GM12873 (cell line): ENCODE measurements around the gene LRP2BP.

ENCODE experiments used
- CTCF ChIP-seq: IDR thresholded peaks from 2 replicates; pipeline ENCODE4 v1.5.1; 2012; ENCODE audit warnings: low read depth, mild to moderate bottlenecking, moderate library complexity, low read length, control low read depth; ENCODE audit not compliant: insufficient read depth; ENCODE audit errors: missing control alignments

LRP2BP gene

GRCh38 chr4:185346975-185347601, 48.6 kb downstream of the LRP2BP start:
- no peak for TF ChIP-seq CTCF

- TF ChIP-seq CTCF, result no peak
Measured at GRCh38 chr4:185344743-185345538, 50.8 kb downstream of the LRP2BP start.

- no peak for TF ChIP-seq CTCF
Measured at GRCh38 chr4:185343726-185344581, 51.8 kb downstream of the LRP2BP start.

GRCh38 chr4:185341841-185342240, 53.9 kb downstream of the LRP2BP start:
- TF ChIP-seq CTCF, result no peak

GRCh38 chr4:185341377-185341776, 54.3 kb downstream of the LRP2BP start:
- TF ChIP-seq CTCF, result no peak

- no peak for TF ChIP-seq CTCF
Measured at GRCh38 chr4:185339941-185340340, 55.8 kb downstream of the LRP2BP start.

GRCh38 chr4:185335579-185335978, 60.1 kb downstream of the LRP2BP start:
- TF ChIP-seq CTCF, result no peak
